Umbilical cord (tissue), 2 donors: ENCODE data around the gene CDH4. TPM values are rescaled to one million over a fixed set of nuclear protein-coding genes. Genes with fewer than 3 reads are reported as not detected.

Source experiments
- DNase-seq: peaks from one replicate; pipeline ENCODE4 v3.0.0-alpha.2; 2015; ENCODE audit warnings: low spot score
- total RNA-seq: library from RNA; depleted of rRNA; stranded (reverse); fragments of >200 nt; gene quantifications from one replicate; pipeline ENCODE4 v1.2.3, GENCODE V29; 2014; ENCODE audit warnings: low replicate concordance; ENCODE audit not compliant: insufficient read depth

Gene CDH4
- total RNA-seq, 1 donor from 2014 or later, result 0.48 TPM

GRCh38 chr20:61886721-61887595 is 634.9 kb downstream of the CDH4 start:
- DNase-seq, result peak; percentile 15

GRCh38 chr20:61887596-61888093 is 635.6 kb downstream of the CDH4 start:
- no peak for DNase-seq

DNA sequence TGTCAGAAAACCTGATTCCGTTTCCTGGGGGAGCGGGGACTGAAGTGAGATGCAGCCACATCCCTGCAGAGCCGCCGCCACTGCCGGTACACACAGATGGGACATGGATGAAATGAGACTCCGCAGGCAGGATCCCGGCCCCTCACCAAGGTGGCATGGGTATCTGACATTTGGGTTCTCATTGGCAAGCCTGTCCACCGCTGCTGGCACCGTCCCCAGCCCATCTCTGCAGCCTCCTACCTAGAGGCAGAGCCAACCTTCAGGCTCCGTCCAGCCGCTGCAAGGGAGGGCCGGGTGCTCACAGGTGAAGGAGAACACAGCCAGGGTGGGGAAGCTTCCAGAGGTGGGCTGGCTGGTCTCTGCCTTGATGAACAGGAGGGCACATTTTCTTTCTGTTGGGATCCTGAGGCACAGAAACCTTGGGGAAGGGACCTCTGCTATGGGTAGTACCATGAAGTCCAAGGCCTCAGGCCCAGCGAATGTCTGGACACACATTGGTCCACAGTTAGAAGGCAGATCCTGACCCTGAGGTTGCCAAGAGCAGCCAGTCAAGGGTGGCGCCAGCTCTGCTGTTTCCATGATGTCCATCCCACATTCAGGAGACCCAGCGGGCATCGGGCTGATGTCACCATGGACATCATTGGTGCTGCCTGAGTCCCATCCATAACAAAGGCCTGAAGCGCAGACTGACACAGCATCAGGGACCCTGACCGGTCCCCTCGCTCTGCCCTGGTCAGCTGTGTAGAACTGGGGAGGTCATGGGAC is 636.2 kb downstream of the CDH4 start:
- DNase-seq, result no peak

DNA sequence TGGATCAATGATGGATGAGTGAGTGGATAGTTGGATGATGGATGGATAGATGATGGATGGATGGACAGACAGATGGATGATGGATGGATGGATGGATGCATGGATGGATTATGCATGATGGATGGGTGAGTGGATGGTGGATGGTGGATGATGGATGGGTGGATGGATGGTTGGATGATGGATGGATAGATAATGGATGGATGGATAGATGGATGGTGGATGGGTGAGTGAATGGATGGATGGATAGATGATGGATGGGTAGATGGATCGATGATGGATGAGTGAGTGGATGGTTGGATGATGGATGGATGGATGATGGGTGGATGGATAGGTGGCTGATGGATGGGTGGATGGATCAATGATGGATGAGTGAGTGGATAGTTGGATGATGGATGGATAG is 637.6 kb downstream of the CDH4 start:
- no peak for DNase-seq

DNA sequence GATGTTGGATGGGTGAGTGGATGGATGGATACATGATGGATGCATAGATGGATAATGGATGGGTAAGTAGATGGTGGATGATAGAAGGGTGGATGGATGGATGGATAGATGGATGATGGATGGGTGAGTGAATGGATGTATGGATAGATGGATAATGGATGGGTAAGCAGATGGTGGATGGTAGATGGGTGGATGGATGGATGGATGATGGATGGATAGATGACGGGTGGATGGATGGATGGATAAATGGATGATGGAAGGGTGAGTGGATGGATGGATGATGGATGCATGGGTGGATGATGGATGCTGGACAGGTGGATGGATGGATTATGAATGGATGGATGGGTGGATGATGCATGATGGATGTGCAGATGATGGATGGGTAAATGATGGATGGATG is 638.1 kb downstream of the CDH4 start:
- DNase-seq, result no peak

- DNase-seq, result no peak
Measured at GRCh38 chr20:61891476-61891875, 639.4 kb downstream of the CDH4 start.

GRCh38 chr20:61891916-61892649 is 640.0 kb downstream of the CDH4 start:
- no peak for DNase-seq

GRCh38 chr20:61895016-61895415 is 643.0 kb downstream of the CDH4 start:
- no peak for DNase-seq

GRCh38 chr20:61895686-61896057 is 643.6 kb downstream of the CDH4 start:
- no peak for DNase-seq

- DNase-seq, result peak; percentile 29
Measured at GRCh38 chr20:61896058-61896961, 644.2 kb downstream of the CDH4 start.

GRCh38 chr20:61897401-61898295 is 645.6 kb downstream of the CDH4 start:
- no peak for DNase-seq

DNA sequence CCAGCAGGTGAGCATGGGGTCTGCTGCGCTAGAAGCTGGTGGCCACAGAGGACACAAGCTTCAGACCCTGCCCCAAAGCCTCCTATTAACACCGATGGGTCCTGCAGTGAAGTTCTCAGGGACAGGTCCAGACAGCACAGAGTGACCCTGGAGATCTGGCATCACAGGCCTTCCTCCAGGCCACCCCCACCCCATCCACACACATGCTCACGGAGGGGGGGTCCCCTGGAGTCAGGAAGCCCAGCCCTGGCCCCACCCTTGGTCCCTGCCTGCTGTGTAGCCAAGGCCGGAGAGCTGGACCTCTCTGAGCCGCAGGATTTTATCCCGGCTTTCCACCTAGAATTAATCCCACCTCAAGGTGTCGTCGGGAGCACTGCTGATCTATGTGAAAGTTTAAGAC is 646.3 kb downstream of the CDH4 start:
- no peak for DNase-seq

DNA sequence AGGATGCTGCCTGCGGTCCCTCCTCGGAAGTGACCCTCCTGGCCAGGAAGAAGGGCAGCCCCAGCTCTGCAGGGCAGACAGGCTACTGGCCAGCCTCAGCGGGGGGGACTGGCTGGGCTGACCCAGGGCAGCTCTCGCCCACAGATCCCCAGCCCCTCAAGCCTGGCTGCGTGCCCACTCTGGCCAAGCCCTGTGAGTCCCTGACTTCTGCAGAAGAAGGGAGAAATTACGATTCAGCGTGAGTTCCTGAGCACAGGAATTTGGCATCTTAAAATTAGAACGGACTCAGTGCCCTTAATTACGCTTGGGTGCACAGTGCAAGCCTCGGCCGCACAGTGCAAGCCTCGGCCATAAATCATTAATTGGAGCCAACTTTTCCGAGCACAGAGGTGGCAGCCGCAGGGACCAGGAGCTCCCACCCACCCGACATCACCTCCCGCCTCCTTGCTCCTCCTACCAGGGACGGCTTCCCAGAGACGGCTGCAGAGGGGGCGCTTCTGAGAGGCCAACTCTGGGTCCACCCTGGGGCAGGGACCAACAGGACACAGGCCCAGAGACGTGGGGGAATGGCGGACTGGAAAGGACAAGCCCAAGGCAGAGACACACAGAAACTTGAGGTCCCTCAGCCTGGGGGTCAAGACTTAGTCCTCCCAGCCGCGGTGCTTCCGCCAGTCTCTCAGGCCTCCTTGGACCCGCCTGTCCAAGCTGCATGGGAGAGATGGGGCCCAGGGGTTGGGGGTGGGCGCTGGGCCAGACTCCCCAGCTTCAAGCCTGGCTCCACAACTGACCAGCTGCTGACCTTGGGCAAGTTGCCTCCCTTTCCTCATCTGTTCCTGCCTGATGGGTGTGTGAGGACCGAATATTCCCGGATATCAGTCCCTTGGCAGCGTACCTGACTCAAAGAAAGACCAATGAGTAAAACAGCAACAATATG is 648.2 kb downstream of the CDH4 start:
- no peak for DNase-seq

DNA sequence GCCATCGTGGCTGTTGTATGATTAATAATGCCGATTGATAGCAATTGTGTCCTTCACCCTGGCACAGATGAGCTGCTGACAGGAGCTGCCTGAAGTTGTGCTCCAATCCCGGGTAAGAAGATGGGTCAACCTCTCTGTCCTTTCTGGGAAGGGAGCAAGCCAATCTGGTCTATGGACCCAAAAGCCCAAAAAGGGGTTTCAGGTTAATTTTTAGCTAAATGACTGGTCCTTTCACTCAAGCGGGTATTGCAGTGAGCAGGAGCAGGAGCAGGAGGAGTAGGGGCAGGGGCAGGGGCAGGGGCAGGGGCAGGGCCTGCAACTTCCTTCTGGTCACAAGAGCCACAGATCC is 648.9 kb downstream of the CDH4 start:
- no peak for DNase-seq

DNA sequence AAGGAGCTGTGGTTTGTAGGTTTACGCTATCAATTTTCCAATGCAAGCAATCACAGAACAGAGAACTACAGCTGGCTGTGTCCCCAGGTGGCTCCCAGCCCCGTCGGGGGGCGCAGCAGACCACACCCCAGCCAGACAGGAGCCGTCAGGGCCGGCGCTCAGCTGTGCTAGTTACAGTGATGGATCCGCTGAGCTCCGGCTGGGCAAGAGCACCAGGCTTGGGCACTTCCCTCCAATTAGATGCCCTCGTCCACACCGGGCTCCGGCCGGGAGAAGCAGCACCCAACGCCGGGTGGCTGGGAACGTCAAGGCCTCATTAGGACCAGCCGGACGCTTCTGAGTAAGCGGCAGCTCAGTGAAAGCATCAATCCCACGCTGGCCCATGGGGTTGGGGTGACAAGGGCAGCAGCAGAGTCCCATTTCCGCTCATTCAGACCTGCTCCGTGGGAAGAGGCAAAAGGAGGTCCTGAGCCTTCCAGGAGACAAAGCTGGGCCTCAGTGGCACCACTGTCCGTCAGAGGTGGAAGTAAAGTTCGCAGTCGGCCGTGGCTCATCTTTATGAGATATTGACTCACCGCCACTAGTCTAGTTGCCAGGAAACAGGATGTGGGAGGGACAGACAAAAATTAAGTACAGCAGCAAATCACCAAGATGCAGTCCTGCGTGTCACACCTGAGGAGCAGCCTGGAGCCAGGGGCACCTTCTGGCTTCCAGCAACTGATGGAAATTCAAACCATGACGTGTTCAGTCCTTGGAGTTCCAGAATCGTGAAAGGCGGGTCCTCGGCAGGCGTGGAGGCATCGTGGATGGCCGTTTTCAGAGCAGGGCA is 649.5 kb downstream of the CDH4 start:
- DNase-seq, result no peak

DNA sequence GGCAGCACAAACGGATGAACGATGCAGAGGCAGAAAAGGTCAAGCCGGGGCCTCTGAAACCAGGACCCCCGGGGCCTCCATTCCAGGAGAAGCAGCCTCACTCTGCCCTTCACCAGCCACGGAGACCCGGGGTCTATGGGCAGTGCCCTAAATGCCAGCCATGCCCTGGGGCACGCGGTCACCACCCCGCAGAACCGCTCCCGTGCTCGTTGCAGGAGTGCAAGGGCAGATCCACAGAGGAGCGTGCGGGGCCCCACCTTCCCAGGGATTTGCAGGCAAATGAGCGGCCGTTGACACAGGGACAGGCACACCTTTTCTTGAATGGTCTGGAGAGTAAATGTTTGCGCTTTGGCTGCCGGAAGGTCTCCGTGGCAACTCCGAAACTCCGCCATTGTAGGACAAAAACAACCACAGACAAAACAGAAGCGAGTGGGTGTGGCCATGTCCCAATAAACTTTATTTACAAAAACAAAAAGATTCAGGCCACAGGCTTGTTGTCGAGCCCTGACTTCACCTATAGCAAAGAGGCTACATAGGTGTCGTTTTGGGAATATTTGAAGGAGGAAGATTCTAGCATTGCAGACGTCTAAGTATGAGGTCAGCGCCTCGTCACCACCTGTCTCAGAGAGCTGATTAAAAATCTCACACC is 650.3 kb downstream of the CDH4 start:
- DNase-seq, result no peak

- DNase-seq, result no peak
Measured at GRCh38 chr20:61903575-61904340, 651.7 kb downstream of the CDH4 start.
